ENCODE measurements around the gene PTPN7. TPM values are rescaled to one million over a fixed set of nuclear protein-coding genes. Genes with fewer than 3 reads are reported as not detected.
"Not testable (repeated sequence)": the region's sequence is repeated elsewhere in the genome, so short reads cannot be mapped to it uniquely, and the experiment has no call there.

PTPN7 gene
- total RNA-seq, 1 donor from 2014 or later = 0.52 TPM

- Histone ChIP-seq H3K27me3 (ENCODE audit: control insufficient read depth in 3 of 3, insufficient read depth in 3 of 3, low read length in 3 of 3) (peaks cover 0 to 3% (median 1%) of the 10 kb centered on the region in 3 donors), H3K27ac (ENCODE audit: low read depth, low read length) (peak overlapping the region; percentile 66), H3K9me3 (ENCODE audit: control insufficient read depth in 3 of 3, low read length in 3 of 3) (no peaks in the 10 kb centered on the region), H3K36me3 (ENCODE audit: control insufficient read depth in 3 of 3, insufficient read depth in 3 of 3, low read length in 3 of 3) (no peaks in the 10 kb centered on the region), H3K9ac (ENCODE audit: low read depth in 1 of 3, low read length in 3 of 3) (peak overlapping the region in 1 of 3 donors; percentile 28), H3K4me1 (ENCODE audit: control insufficient read depth in 3 of 3, insufficient read depth in 3 of 3, low read length in 3 of 3) (peaks cover 16 to 41% (median 23%) of the 10 kb centered on the region in 3 donors), H3K4me3 (ENCODE audit: low read length in 3 of 3) (peak overlapping the region in 1 of 3 donors; percentile 22)
These were observed 40.3 kb upstream of the PTPN7 start for GRCh38 chr1:202200669-202201068.

GRCh38 chr1:202200112-202200548 lies 39.7 kb upstream of the PTPN7 start:
- Histone ChIP-seq H3K9ac (ENCODE audit: low read depth in 1 of 3, low read length in 3 of 3) (peak overlapping the region in 1 of 3 donors; percentile 25), H3K27ac (ENCODE audit: low read depth, low read length) (peak overlapping the region; percentile 66), H3K9me3 (ENCODE audit: control insufficient read depth in 3 of 3, low read length in 3 of 3) (no peaks in the 10 kb centered on the region), H3K4me3 (ENCODE audit: low read length in 3 of 3) (peak overlapping the region in 1 of 3 donors; percentile 22), H3K27me3 (ENCODE audit: control insufficient read depth in 3 of 3, insufficient read depth in 3 of 3, low read length in 3 of 3) (peaks cover 0 to 3% (median 3%) of the 10 kb centered on the region in 3 donors), H3K36me3 (ENCODE audit: control insufficient read depth in 3 of 3, insufficient read depth in 3 of 3, low read length in 3 of 3) (no peaks in the 10 kb centered on the region), H3K4me1 (ENCODE audit: control insufficient read depth in 3 of 3, insufficient read depth in 3 of 3, low read length in 3 of 3) (peaks cover 16 to 41% (median 23%) of the 10 kb centered on the region in 3 donors)

GRCh38 chr1:202199040-202199889 lies 38.9 kb upstream of the PTPN7 start:
- Histone ChIP-seq H3K9me3 (ENCODE audit: control insufficient read depth in 3 of 3, low read length in 3 of 3) (no peaks in the 10 kb centered on the region), H3K4me3 (ENCODE audit: low read length in 3 of 3) (no peak overlapping the region), H3K36me3 (ENCODE audit: control insufficient read depth in 3 of 3, insufficient read depth in 3 of 3, low read length in 3 of 3) (no peaks in the 10 kb centered on the region), H3K4me1 (ENCODE audit: control insufficient read depth in 3 of 3, insufficient read depth in 3 of 3, low read length in 3 of 3) (peaks cover 16 to 41% (median 23%) of the 10 kb centered on the region in 3 donors), H3K27ac (ENCODE audit: low read depth, low read length) (no peak overlapping the region), H3K9ac (ENCODE audit: low read depth in 1 of 3, low read length in 3 of 3) (no peak overlapping the region), H3K27me3 (ENCODE audit: control insufficient read depth in 3 of 3, insufficient read depth in 3 of 3, low read length in 3 of 3) (peaks cover 1 to 10% (median 9%) of the 10 kb centered on the region in 3 donors)

GRCh38 chr1:202198366-202198724 lies 37.9 kb upstream of the PTPN7 start:
- H3K9me3 ChIP-seq (ENCODE audit: control insufficient read depth in 3 of 3, low read length in 3 of 3) = no peaks in the 10 kb centered on the region
- H3K4me3 ChIP-seq (ENCODE audit: low read length in 3 of 3) = no peak overlapping the region
- no peak overlapping the region for H3K27ac ChIP-seq (ENCODE audit: low read depth, low read length)
- peaks cover 16 to 42% (median 24%) of the 10 kb centered on the region in 3 donors for H3K4me1 ChIP-seq (ENCODE audit: control insufficient read depth in 3 of 3, insufficient read depth in 3 of 3, low read length in 3 of 3)
- peaks cover 8 to 18% (median 18%) of the 10 kb centered on the region in 3 donors for H3K27me3 ChIP-seq (ENCODE audit: control insufficient read depth in 3 of 3, insufficient read depth in 3 of 3, low read length in 3 of 3)
- no peak overlapping the region for H3K9ac ChIP-seq (ENCODE audit: low read depth in 1 of 3, low read length in 3 of 3)
- H3K36me3 ChIP-seq (ENCODE audit: control insufficient read depth in 3 of 3, insufficient read depth in 3 of 3, low read length in 3 of 3) = no peaks in the 10 kb centered on the region

GRCh38 chr1:202197653-202198365 lies 37.4 kb upstream of the PTPN7 start:
- H3K27me3 ChIP-seq (ENCODE audit: control insufficient read depth in 3 of 3, insufficient read depth in 3 of 3, low read length in 3 of 3) = peaks cover 13 to 24% (median 24%) of the 10 kb centered on the region in 3 donors
- H3K4me3 ChIP-seq (ENCODE audit: low read length in 3 of 3) = no peak overlapping the region
- H3K4me1 ChIP-seq (ENCODE audit: control insufficient read depth in 3 of 3, insufficient read depth in 3 of 3, low read length in 3 of 3) = peaks cover 17 to 41% (median 25%) of the 10 kb centered on the region in 3 donors
- H3K27ac ChIP-seq (ENCODE audit: low read depth, low read length) = no peak overlapping the region
- H3K9me3 ChIP-seq (ENCODE audit: control insufficient read depth in 3 of 3, low read length in 3 of 3) = no peaks in the 10 kb centered on the region
- no peaks in the 10 kb centered on the region for H3K36me3 ChIP-seq (ENCODE audit: control insufficient read depth in 3 of 3, insufficient read depth in 3 of 3, low read length in 3 of 3)
- no peak overlapping the region for H3K9ac ChIP-seq (ENCODE audit: low read depth in 1 of 3, low read length in 3 of 3)

- Histone ChIP-seq H3K4me3 (ENCODE audit: low read length in 3 of 3) (no peak overlapping the region), H3K36me3 (ENCODE audit: control insufficient read depth in 3 of 3, insufficient read depth in 3 of 3, low read length in 3 of 3) (no peaks in the 10 kb centered on the region), H3K9me3 (ENCODE audit: control insufficient read depth in 3 of 3, low read length in 3 of 3) (no peaks in the 10 kb centered on the region), H3K27ac (ENCODE audit: low read depth, low read length) (no peak overlapping the region), H3K9ac (ENCODE audit: low read depth in 1 of 3, low read length in 3 of 3) (no peak overlapping the region), H3K27me3 (ENCODE audit: control insufficient read depth in 3 of 3, insufficient read depth in 3 of 3, low read length in 3 of 3) (peaks cover 13 to 29% (median 27%) of the 10 kb centered on the region in 3 donors), H3K4me1 (ENCODE audit: control insufficient read depth in 3 of 3, insufficient read depth in 3 of 3, low read length in 3 of 3) (peaks cover 3 to 9% (median 7%) of the 10 kb centered on the region in 3 donors)
These were observed 33.9 kb upstream of the PTPN7 start for GRCh38 chr1:202194328-202194648.

GRCh38 chr1:202193614-202194327 lies 33.4 kb upstream of the PTPN7 start, which contains the start of gene LGR6:
Gene LGR6, plus strand, starts transcription at chr1:202193799. Its CDS starts 191 bp downstream, at chr1:202193990.
- Histone ChIP-seq H3K27me3 (ENCODE audit: control insufficient read depth in 3 of 3, insufficient read depth in 3 of 3, low read length in 3 of 3) (peaks cover 13 to 29% (median 27%) of the 10 kb centered on the region in 3 donors), H3K4me3 (ENCODE audit: low read length in 3 of 3) (no peak within 1 kb of the TSS), H3K9me3 (ENCODE audit: control insufficient read depth in 3 of 3, low read length in 3 of 3) (no peaks in the 10 kb centered on the region), H3K4me1 (ENCODE audit: control insufficient read depth in 3 of 3, insufficient read depth in 3 of 3, low read length in 3 of 3) (peaks cover 3 to 5% (median 5%) of the 10 kb centered on the region in 3 donors), H3K9ac (ENCODE audit: low read depth in 1 of 3, low read length in 3 of 3) (no peak within 1 kb of the TSS), H3K36me3 (ENCODE audit: control insufficient read depth in 3 of 3, insufficient read depth in 3 of 3, low read length in 3 of 3) (no peaks in the 10 kb centered on the region), H3K27ac (ENCODE audit: low read depth, low read length) (no peak within 1 kb of the TSS)

- Histone ChIP-seq H3K4me1 (ENCODE audit: control insufficient read depth in 3 of 3, insufficient read depth in 3 of 3, low read length in 3 of 3) (peaks cover 3 to 5% (median 5%) of the 10 kb centered on the region in 3 donors), H3K9ac (ENCODE audit: low read depth in 1 of 3, low read length in 3 of 3) (no peak overlapping the region), H3K27ac (ENCODE audit: low read depth, low read length) (no peak overlapping the region), H3K9me3 (ENCODE audit: control insufficient read depth in 3 of 3, low read length in 3 of 3) (no peaks in the 10 kb centered on the region), H3K36me3 (ENCODE audit: control insufficient read depth in 3 of 3, insufficient read depth in 3 of 3, low read length in 3 of 3) (no peaks in the 10 kb centered on the region), H3K4me3 (ENCODE audit: low read length in 3 of 3) (no peak overlapping the region), H3K27me3 (ENCODE audit: control insufficient read depth in 3 of 3, insufficient read depth in 3 of 3, low read length in 3 of 3) (peaks cover 13 to 29% (median 27%) of the 10 kb centered on the region in 3 donors)
These were observed 32.6 kb upstream of the PTPN7 start for GRCh38 chr1:202192770-202193613.

GRCh38 chr1:202191391-202191790 lies 31.0 kb upstream of the PTPN7 start:
- H3K9ac ChIP-seq (ENCODE audit: low read depth in 1 of 3, low read length in 3 of 3); H3K27ac ChIP-seq (ENCODE audit: low read depth, low read length); H3K4me3 ChIP-seq (ENCODE audit: low read length in 3 of 3); H3K36me3 ChIP-seq (ENCODE audit: control insufficient read depth in 3 of 3, insufficient read depth in 3 of 3, low read length in 3 of 3); H3K4me1 ChIP-seq (ENCODE audit: control insufficient read depth in 3 of 3, insufficient read depth in 3 of 3, low read length in 3 of 3); H3K9me3 ChIP-seq (ENCODE audit: control insufficient read depth in 3 of 3, low read length in 3 of 3): not testable (repeated sequence)
- H3K27me3 ChIP-seq (ENCODE audit: control insufficient read depth in 3 of 3, insufficient read depth in 3 of 3, low read length in 3 of 3) = peaks cover 13 to 27% (median 26%) of the 10 kb centered on the region in 3 donors

All from skeletal muscle tissue (tissue), 4 donors.